ENCODE measurements around the gene RAB33A.
"Not testable (repeated sequence)": the region's sequence is repeated elsewhere in the genome, so short reads cannot be mapped to it uniquely, and the experiment has no call there.

The RAB33A gene

DNA sequence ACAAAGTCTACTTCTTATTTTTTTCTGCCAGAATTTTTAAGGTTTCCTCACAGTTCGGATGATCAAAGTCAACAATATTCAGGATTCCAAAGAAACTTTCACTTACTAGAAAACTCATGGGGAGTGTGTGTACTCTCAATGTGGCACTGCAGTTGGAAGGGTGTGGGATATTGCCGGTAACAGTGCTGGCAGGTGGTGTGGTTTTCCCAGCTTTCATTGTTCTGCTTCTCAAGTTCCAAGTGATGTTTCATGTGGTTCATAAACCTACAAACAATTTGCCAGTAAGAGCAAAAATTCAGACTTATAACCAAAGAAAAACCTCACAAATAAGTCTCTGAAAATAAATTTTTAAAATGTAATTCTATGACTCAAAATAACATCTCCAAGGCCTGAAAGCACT lies 57.1 kb downstream of the RAB33A start:
- Mint-ChIP-seq H3K27ac (no peak overlapping the region), H3K36me3 (ENCODE audit: low read depth) (peaks cover 20% of the 10 kb centered on the region), H3K4me1 (ENCODE audit: low read depth) (no peaks in the 10 kb centered on the region), H3K9me3 (no peaks in the 10 kb centered on the region), H3K27me3 (no peaks in the 10 kb centered on the region), H3K4me3 (no peak overlapping the region)
- intact Hi-C loops (cut with micrococcal nuclease) = no loop called here

DNA sequence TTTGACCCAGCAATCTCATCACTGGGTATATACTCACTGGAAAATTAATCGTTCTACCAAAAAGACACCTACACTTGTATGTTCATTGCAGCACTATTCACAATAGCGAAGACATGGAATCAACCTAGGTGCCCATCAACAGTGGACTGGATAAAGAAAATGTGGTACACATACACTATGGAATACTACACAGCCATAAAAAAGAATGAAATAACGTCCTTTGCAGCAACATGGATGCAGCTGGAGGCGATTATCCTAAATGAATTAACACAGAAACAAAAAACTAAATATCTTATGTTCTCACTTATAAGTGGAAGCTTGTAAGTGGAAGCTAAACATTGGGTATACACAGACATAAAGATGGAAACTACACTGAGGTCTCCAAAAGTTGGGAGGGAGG lies 59.4 kb downstream of the RAB33A start:
- H3K9me3 Mint-ChIP-seq; H3K27ac Mint-ChIP-seq; H3K4me1 Mint-ChIP-seq (ENCODE audit: low read depth); H3K4me3 Mint-ChIP-seq; intact Hi-C loops (cut with micrococcal nuclease); H3K27me3 Mint-ChIP-seq: not testable (repeated sequence)
- peaks cover 42% of the 10 kb centered on the region for H3K36me3 Mint-ChIP-seq (ENCODE audit: low read depth)
